ENCODE measurements around the gene VAV2.

The VAV2 gene

DNA sequence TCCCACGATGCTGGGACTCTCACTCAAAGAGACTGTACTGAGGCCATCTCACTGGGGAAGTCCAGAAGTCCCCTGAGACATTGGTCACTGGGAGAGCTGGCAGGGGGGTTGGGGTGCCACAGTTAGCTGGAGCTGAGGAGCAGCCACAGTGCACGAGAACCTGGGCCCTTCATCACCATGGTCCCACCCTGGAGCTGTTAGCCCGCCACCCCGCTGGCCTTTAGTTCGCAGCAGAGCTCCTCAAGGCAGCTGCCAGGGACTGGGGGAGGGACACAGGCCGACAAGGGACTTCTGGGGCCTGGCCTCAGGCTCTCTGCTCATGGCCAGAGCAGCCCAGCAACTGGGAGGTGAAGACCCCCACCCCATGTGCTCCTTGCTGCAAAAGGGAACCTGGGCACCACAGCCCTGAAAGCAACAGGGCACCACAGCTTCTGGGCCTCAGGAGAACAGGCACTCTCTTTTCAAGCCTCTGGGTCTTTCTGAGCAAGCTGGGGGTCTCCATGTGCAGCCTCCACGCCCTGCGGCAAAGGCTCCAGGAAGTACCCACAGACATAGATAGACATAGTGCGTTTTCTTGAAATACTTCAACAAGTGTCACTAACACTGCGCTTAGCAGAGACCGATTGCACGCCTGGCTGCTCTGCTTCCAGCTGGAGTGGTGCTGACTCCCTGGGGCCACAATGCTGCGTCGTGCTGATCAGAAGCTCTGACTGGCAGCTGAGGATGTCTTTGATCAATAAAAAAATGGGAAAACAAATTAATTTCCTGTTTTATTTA is 46.0 kb downstream of the VAV2 start:
- H3K4me3 ChIP-seq (replicated peaks; ENCODE audit: low read depth, low read length), result no peak overlapping the region
- TF ChIP-seq, protein P1, sequence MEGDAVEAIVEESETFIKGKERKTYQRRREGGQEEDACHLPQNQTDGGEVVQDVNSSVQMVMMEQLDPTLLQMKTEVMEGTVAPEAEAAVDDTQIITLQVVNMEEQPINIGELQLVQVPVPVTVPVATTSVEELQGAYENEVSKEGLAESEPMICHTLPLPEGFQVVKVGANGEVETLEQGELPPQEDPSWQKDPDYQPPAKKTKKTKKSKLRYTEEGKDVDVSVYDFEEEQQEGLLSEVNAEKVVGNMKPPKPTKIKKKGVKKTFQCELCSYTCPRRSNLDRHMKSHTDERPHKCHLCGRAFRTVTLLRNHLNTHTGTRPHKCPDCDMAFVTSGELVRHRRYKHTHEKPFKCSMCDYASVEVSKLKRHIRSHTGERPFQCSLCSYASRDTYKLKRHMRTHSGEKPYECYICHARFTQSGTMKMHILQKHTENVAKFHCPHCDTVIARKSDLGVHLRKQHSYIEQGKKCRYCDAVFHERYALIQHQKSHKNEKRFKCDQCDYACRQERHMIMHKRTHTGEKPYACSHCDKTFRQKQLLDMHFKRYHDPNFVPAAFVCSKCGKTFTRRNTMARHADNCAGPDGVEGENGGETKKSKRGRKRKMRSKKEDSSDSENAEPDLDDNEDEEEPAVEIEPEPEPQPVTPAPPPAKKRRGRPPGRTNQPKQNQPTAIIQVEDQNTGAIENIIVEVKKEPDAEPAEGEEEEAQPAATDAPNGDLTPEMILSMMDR (IDR thresholded peaks at IDR 0.05; ENCODE audit: low read depth, low read length, missing control alignments), result no peak
- no peak for DNase-seq (ENCODE audit: extremely low read depth, low read depth)

DNA sequence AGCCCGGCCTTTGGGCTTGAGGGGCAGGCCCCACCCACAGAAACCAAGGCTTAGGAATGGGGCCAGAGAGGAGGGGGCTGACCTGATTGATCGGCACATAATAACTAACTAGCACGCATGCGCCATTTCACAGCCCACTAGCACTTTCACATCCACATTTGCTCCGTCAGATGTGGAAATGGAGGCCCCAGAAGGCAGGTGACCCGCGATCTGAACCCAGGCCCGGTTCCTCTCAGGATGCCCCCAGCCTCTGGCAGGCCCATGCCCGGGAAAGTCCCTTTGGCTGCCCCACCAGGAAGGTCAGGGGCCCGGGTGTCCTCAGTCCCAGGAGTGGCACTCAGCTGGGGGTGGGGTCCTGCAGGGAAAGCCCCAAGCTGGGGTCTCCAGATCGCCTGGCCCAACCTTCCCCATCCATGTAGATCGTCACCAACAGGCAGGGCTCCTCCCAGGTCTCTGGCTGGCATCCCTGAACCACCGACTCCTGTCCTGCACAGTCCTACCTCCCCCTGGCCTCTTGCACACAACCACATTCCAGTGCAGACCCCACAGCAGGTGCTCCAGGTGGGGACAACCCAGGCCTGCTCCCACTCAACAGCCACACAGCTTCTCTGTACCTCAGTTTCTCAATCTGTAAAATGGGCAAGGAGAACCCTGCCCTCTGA is 46.7 kb downstream of the VAV2 start:
- TF ChIP-seq, protein P1 (IDR thresholded peaks at IDR 0.05; ENCODE audit: low read depth, low read length, missing control alignments), result no peak
- no peak for DNase-seq (ENCODE audit: extremely low read depth, low read depth)
- H3K4me3 ChIP-seq (replicated peaks; ENCODE audit: low read depth, low read length), result no peak overlapping the region

GRCh38 chr9:133944746-133945135 is 47.4 kb downstream of the VAV2 start:
- TF ChIP-seq, protein P1 (IDR thresholded peaks at IDR 0.05; ENCODE audit: low read depth, low read length, missing control alignments), result no peak
- DNase-seq (ENCODE audit: extremely low read depth, low read depth), result no peak
- H3K4me3 ChIP-seq (replicated peaks; ENCODE audit: low read depth, low read length), result no peak overlapping the region

- TF ChIP-seq, protein P1 (IDR thresholded peaks at IDR 0.05; ENCODE audit: low read depth, low read length, missing control alignments), result no peak
- no peak overlapping the region for H3K4me3 ChIP-seq (replicated peaks; ENCODE audit: low read depth, low read length)
- DNase-seq (ENCODE audit: extremely low read depth, low read depth), result no peak
These were observed 48.1 kb downstream of the VAV2 start for GRCh38 chr9:133943781-133944745.

- TF ChIP-seq, protein P1 (IDR thresholded peaks at IDR 0.05; ENCODE audit: low read depth, low read length, missing control alignments), result no peak
- no peak overlapping the region for H3K4me3 ChIP-seq (replicated peaks; ENCODE audit: low read depth, low read length)
- no peak for DNase-seq (ENCODE audit: extremely low read depth, low read depth)
These were observed 48.9 kb downstream of the VAV2 start for GRCh38 chr9:133943036-133943780.
